CD4-positive, alpha-beta T cell treated with Interleukin-4 for 4 hours (primary cell): ENCODE measurements around the gene SAMD7.

Source experiments
- DNase-seq: peaks from one replicate; pipeline ENCODE4 v3.0.0-alpha.2; 2020

The SAMD7 gene

GRCh38 chr3:169966951-169967915 is 55.9 kb downstream of the SAMD7 start:
- DNase-seq, result peak; percentile 49

GRCh38 chr3:169968224-169968885 is 57.0 kb downstream of the SAMD7 start:
- DNase-seq, result no peak

GRCh38 chr3:169969174-169970095 is 58.1 kb downstream of the SAMD7 start:
- no peak for DNase-seq

GRCh38 chr3:169970847-169971246 is 59.5 kb downstream of the SAMD7 start:
- no peak for DNase-seq

GRCh38 chr3:169971522-169971921 is 60.1 kb downstream of the SAMD7 start:
- DNase-seq, result no peak

GRCh38 chr3:169980055-169980454 is 68.7 kb downstream of the SAMD7 start:
- no peak for DNase-seq

- no peak for DNase-seq
These were observed 72.9 kb downstream of the SAMD7 start for GRCh38 chr3:169984292-169984691.
